A172 (cell line): ENCODE results near the gene NPW. TPM values are rescaled to one million over a fixed set of nuclear protein-coding genes. Genes with fewer than 3 reads are reported as not detected.

Experiments used
- DNase-seq: peaks from one replicate; pipeline ENCODE4 v3.0.0-alpha.2; 2015; ENCODE audit warnings: low spot score
- total RNA-seq: library from RNA; depleted of rRNA; stranded (reverse); fragments of >200 nt; shearing (Covaris generic); gene quantifications from 2 replicates; pipeline ENCODE4 v1.2.3, GENCODE V29; 2014; rRNA removed

The NPW gene
- 0.14 TPM in 1 of 2 replicates, not detected in the other for total RNA-seq

DNA sequence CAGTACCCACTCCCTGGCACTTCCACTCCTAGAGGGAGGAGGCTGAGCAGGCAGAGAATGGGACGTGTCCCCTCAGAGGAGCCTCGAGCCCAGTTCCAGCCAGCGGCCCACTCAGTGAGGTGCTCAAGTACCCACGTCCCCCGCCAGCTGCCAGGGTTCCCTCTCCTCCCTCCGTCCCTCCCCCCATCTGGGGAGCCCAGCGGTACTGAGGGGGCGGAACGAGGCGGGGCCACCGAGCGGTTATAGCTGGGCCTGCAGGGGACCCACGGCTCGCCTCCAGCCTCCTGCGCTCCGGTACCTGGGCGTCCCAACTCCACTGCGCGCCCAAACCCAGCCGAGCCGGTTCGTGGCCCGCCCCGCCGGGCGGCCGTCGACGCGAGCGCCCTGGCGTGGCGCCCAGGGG is at the start of gene NPW:
Gene NPW, plus strand, starts transcription at position 268 of the 403 bp plus-strand sequence.
- no peak for DNase-seq

DNA sequence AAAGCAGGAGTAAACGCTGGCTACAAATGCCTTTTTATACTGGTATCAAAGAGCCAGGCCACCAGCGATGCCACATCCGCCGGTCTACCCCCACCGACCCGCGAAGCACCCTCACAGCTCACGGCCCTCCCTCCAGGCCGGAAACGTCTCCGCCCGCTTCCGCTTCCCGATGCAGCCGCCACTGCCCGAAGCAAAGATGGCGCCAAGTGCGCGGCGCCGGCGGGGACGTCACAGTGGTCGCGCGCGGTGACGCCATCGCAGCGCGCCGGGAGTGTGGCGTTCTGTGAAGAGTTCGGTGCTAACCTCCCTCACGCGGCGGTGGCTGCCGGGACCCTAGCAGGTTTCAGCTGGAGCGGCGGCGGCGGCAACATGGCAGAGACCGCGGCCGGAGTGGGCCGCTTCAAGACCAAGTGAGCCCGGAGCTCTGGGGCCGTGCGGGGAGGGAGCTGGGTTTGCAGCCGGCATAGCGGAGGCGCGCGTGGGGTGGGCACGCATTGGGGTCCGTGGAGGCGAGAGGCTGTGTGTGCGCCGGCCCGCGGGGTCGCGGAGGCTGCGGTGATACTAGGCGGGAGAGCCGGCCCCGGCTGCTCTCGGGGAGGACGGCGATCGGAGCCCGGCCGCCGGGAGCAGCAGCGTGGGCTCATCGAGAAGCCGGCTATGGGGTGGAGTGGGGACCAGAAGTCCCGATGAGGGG is 47.6 kb upstream of the NPW start, which contains the start of gene TBL3:
Gene TBL3, plus strand, starts transcription at position 258 of the 694 bp plus-strand sequence. Its CDS starts 112 bp downstream, at position 370.
- peak; percentile 91 for DNase-seq

DNA sequence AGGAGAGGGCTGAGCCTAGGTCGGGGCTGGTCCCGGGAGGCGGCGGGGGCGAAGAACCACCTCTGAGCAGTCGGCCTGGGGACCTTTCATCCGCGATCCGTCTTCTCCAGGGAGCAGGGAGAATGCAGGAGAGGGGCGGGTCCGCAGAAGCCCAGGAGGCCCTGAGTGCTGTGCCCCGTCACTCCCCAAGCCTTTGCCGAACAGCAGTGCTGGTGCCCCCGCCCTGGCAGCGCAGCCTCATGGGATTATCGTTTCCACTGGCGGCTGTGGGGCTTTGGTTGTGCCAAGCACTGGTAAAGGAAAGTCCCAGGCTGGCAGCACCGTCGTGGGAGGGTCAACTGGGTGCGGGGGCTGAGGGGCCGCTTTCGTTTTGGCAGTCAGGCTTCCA is 47.1 kb upstream of the NPW start:
- no peak for DNase-seq

DNA sequence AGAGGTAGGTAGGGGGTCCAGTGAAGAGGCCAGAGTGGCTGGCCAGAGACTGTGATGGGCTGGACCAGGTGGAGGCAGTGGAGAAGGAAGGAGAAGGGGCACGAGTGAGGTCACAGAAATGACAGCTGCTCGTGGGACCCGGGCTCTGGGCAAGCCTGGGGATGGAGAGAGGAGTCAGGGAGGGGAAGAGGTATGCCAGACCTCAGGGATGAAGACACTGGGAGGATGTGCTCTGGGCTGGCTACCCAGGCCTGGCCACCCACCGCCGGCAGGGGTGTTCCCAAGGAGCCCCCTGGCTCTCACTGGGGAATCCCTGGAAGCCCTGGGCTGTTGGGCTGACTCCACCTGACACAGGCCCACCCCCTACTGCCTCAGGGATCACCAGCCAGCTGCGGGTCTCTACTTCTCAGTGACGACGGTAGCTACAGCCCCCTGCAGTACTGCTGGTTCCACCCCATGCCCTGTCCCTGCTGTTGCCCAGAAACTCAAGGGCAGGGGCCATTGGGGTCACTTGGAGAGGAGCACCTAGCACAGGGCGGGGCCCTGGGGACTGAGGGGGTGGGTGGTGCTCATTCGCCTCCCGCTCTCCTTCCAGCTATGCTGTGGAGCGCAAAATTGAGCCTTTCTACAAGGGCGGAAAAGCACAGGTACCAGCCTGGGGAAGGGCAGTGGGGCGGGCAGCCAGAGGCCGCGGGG is 46.0 kb upstream of the NPW start:
- no peak for DNase-seq

DNA sequence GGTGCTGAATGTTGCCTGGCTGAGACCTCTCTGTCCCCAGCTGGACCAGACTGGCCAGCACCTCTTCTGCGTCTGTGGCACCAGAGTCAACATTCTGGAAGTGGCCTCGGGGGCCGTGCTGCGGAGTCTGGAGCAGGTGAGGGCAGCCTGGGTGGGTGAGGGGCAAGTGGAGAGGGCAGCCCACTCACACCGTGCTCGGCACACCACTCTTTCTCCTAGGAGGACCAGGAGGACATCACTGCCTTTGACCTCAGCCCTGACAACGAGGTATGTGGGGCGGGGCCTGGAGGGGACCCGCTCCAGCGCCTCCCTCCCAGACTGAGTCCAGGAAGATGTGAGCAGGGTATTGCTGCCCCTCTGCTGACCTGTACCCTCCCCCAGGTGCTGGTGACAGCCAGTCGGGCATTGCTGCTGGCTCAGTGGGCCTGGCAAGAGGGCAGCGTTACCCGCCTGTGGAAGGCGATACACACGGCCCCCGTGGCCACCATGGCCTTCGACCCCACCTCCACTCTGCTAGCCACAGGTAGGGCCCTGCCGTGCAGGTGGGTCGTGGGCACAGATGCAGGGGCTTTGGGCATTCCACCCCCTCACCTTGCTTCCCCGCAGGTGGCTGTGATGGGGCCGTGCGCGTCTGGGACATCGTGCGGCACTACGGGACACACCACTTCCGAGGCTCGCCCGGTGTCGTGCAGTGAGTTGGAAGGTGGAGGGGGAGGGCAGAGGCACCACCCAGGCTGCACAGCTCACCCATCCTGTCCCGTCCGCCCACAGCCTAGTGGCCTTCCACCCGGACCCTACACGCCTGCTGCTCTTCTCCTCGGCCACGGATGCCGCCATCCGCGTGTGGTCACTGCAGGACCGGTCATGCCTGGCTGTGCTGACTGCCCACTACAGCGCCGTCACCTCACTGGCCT is 45.2 kb upstream of the NPW start:
- DNase-seq = no peak

DNA sequence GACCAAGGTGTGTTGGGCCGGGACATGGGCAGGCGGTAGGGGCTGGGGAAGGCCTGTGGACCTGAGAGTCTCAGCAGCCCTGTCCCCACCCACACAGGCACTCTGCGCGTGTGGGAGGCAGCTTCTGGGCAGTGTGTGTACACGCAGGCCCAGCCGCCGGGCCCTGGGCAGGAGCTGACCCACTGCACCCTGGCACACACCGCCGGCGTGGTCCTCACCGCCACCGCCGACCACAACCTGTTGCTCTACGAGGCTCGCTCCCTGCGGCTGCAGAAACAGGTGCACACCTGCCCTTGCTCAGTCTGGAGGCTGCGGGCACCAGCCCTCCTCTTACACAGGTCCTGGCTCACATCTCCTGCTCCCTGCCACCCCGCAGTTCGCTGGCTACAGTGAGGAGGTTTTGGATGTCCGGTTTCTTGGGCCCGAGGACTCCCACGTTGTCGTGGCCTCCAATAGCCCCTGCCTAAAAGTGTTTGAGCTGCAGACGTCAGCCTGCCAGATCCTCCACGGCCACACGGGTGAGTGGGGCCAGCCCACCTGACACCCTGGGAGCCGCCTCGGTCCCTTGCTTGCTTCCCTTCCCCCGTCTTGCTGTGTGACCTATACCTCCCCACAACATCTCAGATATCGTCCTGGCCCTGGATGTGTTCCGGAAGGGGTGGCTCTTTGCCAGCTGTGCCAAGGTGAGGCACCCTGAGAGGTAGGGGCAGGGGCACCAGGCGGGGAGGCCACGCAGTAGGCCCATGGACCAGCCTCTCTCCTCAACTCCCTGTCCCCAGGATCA is 44.0 kb upstream of the NPW start:
- DNase-seq = no peak

DNA sequence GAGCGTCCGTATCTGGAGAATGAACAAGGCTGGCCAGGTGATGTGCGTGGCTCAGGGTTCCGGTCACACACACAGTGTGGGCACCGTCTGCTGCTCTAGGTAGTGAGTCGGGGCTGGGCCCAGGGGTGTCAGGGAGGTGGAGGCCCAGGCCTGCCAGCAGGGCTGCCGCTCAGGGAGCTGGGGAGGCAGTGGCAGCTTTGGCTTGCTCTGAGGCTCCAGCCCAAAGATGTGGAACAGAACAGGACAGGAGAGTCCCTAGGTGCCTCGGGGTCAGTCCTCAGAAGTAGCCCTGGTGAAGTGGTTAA is 43.4 kb upstream of the NPW start:
- no peak for DNase-seq

DNA sequence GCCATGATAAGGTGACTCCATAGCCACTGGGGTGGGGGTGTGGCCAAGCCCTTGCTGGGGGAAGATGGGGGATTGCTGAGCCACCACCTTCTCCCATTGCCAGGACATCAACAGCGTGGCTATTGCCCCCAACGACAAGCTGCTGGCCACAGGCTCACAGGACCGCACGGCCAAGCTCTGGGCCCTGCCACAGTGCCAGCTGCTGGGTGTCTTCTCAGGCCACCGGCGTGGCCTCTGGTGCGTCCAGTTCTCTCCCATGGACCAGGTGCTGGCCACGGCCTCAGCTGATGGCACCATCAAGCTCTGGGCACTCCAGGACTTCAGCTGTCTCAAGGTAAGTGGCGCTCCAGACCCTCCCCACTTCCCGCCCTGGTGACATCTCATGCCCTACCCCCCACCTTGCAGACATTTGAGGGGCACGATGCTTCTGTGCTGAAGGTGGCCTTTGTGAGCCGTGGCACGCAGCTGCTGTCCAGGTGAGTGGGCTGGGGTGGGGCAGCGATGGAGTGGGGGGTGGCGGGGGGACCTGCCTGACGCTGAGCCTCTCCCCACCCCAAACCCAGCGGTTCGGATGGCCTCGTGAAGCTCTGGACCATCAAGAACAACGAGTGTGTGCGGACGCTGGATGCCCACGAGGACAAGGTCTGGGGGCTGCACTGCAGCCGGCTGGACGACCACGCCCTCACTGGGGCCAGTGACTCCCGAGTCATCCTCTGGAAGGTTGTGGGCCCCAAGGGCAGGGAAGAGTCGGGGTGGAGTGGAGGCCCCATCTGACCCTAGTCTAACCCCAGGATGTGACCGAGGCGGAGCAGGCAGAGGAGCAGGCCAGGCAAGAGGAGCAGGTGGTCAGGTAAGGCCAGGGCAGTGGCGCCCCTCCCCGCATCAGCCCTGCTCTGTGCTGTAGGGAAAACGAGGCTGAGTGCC is 42.4 kb upstream of the NPW start:
- no peak for DNase-seq

DNA sequence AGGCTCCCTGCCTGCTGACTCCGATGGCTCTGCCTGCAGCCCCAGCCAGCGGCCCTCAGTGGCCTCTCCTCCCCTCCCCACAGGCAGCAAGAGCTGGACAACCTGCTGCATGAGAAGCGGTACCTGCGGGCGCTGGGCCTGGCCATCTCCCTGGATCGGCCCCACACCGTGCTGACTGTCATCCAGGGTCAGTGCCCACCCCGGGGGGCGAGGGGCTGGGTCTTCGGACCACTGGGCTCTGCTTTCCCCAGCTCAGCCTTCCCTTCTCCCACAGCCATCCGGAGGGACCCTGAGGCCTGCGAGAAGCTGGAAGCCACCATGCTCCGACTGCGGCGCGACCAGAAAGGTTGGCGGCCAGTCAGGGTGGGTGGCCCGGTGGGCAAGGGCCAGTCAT is 41.7 kb upstream of the NPW start:
- no peak for DNase-seq

DNA sequence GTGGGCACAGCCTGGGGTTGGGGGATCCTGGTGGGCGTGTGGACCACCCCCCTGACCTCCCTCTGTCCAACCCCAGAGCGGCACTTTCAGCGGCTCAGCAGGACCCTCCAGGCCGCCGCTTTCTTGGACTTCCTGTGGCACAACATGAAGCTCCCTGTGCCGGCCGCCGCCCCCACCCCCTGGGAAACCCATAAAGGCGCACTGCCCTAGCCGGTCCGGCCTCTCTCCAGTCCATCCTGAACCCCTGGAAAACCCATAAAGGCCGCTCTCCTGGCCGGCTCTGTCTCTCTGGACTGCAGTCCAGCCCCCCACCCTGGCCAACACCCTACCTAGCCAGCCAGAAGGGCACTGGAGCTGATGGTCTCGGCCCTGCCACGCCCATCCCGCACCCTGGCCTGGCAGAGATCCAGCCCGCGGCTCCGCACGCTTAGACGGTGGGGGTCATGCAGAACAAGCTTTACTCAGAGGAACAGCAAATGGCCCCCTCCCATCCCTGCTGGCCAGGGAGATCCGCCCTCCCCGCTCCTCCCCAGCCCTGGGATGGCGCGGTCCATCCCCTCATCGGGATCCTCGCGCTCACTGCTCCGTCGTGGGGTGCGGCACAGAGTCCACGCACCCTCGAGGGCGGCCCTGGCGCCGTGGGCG is 41.0 kb upstream of the NPW start:
- DNase-seq = no peak

DNA sequence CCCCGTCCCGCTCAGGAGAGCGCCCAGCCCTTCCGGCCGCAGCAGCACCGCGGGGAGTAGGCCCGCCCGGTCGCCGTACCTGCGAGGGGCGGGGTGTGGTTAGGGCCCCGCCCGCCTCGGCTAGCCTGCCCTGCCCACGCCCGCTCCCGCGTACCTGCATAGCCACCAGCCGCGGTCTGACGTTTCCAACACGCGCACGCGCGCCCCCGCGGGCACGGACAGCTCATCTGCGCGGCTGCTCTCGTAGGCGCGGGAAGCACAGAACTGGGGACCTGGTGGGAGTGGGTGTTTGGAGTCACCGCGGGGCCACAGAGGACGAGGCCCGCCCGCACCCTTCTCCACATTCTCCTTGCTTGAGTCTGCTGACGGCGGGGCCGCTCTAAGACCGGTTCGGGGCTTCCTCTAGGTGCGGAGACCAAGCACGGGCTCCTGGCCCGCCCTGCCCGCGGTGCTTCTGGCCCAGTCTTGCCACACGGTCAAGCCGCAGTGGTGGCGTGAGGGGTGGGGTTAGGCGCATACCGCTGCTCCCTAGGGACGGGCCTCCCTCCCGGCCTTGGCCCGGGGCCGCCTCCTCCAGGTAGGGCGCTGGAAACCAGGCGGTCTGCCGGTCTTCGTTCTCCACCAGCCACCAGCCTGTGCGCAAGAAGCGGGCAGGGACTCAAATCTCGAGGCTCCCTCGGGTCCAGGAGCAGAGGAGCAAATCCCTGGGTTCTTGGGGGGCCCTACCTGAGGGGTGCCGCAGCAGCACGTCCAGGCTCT is 40.1 kb upstream of the NPW start:
- DNase-seq = no peak

DNA sequence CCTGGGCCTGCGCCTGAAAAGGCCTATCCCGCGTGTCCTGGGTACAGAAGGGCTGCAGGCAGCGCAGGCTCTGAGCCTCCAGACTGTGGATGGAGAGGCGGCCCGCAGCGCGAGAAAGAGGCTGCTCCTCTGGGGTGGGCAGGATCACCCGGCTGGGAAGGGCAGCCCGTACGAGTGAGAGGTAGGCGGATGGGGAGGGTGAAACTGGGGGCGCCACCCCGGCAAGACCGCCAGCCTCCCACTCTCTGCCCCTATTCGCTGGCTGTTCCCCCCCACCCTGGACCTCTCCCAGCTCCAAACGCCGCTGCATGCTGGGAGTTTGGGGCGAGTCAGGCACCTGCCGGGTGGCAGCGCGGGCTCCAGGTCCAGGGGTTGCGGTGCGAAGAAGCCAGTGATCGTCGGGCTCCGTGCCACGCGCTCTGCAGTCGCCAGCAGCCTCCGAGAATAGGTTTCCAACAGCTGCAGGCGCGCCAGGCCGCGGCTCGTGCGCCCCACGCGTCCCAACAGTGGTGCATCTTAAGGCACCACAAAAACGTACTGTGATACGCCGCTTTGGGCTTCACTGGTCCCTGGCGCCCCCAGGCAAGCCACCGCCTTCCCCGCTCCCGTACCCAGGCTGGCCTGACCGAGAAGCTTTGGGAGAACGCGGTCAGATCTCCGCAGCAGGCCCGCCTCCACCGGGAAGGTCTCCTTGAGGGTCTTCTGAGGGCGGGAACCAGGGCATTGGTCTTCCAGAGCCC is 39.4 kb upstream of the NPW start:
- DNase-seq = no peak

DNA sequence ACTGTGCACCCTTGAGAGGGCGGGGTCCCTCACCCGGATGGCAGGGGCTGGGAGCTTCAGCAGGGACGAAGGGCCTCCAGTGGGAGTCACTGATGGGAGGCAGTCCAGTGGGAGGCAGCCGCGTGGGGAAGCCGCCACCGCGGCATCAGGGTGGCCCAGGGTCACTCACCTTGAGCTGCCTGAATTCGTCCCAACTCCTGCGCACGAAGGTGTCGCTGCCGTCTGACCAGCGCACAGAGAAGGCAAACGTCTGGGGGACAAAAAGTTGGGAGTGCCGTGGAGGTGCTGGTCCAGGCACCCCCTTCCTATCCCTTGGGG is 38.9 kb upstream of the NPW start:
- no peak for DNase-seq

DNA sequence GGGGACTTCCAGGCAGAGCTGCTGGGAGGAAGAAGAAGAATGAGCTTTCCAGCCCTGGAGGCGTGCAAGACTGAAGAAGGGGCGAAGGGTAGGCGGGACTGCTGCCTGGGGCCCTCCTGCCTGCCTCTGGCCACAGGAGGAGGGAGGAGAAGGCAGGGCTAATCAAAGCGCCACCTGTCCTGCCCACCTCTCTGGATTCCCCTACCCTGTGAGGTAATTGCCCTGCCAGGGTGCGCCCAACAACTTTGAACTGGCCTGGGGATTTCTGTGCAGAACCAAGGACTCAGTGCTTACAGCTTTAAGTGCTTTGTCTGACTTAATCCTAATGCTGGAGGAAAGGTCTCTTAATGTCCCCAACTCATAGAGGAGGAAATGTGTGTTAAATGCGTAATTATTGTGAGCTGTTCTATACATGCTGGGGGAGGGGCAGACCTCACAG is 38.2 kb upstream of the NPW start, which contains the start of gene NOXO1:
Gene NOXO1, minus strand, starts transcription at position 72 of the 439 bp plus-strand sequence. CDS start 290 bp downstream, outside the sequence.
- no peak for DNase-seq

DNA sequence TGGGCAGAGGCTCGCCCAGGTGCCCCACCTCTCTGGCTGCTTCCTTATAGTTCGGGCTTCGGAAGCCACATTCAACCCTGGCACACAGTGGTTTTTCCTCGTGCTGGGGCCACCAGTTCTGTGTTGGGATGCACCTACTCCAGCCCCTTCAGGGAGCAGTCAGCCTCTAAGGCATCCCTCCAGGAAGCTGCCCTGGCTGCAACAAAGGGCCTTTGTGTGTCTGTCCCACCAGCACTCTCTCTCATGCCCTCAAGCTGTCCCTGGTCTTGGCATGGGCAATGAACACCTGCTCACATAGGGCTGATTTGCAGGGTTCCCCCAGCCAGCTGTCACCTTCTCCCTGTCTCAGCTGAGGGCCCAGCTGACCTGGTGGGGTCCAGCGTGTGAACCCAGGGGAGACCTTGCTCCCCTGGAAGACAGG is 37.6 kb upstream of the NPW start:
- DNase-seq = no peak

DNA sequence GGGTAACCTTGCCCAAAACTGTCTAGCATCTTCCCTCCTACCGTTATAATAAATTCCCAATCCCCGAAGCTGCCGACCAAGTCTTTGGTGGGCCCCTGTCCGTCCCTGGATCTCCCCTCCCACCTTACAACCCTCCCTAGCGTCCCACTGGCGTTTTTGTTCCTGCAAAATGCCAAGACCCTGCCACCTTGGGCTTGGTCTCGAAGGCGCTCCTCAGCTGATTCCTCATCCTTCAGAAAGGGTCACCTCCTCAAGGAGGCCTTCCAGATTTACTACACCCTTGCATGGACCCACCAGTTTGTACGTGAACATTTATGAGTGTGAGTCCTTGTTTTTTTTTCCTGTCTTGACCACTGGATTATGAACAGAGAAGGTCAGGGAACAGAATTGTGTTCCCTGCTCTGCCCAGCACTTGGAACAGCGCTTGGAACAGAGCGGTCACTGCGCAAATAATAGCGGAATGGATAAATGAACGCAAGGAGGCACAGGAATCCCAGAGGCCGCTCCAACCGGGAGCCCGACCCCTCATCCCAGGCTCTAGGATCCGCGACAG is 36.5 kb upstream of the NPW start:
- no peak for DNase-seq

DNA sequence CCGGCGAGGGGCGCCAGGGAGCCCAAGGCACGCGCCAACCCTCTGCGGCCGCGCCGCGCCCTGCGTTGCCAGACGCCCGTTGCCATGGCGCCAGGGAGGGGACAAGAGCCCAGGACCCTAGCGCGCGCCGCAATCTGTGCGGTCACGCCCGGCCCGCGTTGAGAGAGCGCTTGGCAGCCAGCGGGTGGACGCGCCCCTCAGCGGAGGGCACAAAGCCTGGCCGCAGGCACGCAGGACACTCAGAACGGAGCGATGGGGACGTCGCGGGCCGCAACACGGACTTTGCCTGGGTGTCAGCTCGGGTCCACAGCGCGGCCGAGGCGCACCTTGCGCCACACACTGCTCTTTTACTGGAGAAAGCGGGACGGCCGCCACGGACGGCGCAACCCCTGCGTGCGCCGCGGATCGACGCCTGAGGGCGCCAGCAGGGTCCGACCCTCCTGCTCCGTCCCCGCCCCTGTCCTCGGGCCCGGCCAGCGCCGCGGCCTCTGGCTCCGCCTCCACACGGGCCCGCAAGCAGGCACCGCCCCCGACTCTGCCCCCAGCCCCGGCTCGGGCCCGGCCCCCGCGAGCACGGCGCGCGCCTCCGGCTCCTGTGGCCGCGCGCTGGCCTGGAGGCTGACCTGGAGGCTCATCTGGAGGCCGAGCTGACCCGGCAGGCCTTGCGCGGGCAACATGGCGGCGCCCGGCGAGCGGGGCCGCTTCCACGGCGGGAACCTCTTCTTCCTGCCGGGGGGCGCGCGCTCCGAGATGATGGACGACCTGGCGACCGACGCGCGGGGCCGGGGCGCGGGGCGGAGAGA is 35.8 kb upstream of the NPW start, which contains the start of gene GFER:
Gene GFER, plus strand, starts transcription at position 650 of the 803 bp plus-strand sequence. Its CDS starts 26 bp downstream, at position 676.
- peak; percentile 77 for DNase-seq
